Activated T-helper 1 cell treated with Interleukin-2 at 50 U/mL for 16 hours (primary cell): ENCODE measurements around the gene THUMPD3.
A peak's percentile ranks its signal among the peaks of the same experiment; 100 is the strongest.

Experiments used
- DNase-seq: peaks from one replicate; pipeline ENCODE4 v3.0.0-alpha.2; 2020; ENCODE audit warnings: low read depth

Gene THUMPD3

GRCh38 chr3:9352917-9353752 lies 9.7 kb upstream of the THUMPD3 start:
- peak; percentile 22 for DNase-seq

GRCh38 chr3:9361691-9362388 lies 1.0 kb upstream of the THUMPD3 start:
- DNase-seq, result no peak

DNA sequence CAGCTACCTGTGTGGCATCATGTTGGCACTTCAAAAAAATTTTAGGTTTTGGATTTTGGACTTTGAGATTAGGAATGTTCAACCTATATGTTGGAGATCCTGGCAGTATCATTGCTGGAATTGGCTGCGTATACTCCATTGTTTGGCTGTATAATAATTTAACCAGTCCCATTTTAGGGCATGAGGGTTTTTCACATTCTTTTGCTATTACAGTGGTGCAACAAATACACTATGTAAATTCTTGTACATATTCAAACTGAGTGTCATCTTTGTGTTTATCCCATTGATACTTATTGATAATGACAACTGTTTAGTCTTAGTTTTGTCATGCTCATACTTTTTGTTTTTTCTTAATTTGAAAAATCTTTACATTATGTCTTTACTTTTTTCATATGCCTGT lies 6.7 kb downstream of the THUMPD3 start:
- DNase-seq, result no peak

- no peak for DNase-seq
Measured at GRCh38 chr3:9373465-9373864, 10.6 kb downstream of the THUMPD3 start.

- DNase-seq, result no peak
Measured at GRCh38 chr3:9377981-9378380, 15.1 kb downstream of the THUMPD3 start.

DNA sequence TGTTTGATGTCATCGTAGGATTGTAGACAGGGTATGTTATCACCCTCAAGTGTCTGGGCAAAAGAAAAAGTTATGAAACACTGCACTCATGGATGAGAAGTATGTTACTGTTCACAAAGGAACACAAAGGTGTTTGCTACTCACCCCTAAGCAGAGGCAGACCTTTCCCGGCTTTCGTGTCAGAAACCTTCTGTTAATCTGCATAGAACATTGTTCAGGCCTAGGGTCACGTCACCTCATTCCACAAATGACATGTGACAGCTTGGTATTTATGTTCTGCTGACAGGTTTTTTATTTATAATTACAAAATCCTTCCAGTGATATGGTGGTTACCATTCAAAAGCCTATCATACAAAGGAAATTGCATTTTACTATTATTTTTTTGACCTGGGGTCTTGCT lies 16.5 kb downstream of the THUMPD3 start:
- no peak for DNase-seq

DNA sequence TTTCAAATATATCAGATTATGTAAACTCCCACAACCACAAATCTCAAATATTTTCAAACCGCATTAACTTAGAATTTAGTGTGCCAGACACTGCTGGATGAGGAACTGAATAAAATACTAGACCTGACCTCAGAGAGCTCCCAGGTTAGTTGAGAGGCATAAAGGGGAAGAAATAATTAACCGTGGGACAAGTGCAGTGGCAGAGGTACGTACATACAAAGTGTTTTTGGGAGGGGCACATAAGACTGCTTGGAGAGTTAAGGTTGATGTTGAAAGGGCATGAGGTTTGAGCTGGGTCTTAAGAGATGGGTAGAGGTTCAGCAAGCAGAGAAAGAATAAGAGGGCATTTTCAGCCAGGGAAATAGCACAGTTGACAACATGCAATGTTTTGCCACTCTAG lies 17.2 kb downstream of the THUMPD3 start:
- DNase-seq, result no peak

- DNase-seq, result no peak
Measured at GRCh38 chr3:9384141-9384828, 21.4 kb downstream of the THUMPD3 start.

DNA sequence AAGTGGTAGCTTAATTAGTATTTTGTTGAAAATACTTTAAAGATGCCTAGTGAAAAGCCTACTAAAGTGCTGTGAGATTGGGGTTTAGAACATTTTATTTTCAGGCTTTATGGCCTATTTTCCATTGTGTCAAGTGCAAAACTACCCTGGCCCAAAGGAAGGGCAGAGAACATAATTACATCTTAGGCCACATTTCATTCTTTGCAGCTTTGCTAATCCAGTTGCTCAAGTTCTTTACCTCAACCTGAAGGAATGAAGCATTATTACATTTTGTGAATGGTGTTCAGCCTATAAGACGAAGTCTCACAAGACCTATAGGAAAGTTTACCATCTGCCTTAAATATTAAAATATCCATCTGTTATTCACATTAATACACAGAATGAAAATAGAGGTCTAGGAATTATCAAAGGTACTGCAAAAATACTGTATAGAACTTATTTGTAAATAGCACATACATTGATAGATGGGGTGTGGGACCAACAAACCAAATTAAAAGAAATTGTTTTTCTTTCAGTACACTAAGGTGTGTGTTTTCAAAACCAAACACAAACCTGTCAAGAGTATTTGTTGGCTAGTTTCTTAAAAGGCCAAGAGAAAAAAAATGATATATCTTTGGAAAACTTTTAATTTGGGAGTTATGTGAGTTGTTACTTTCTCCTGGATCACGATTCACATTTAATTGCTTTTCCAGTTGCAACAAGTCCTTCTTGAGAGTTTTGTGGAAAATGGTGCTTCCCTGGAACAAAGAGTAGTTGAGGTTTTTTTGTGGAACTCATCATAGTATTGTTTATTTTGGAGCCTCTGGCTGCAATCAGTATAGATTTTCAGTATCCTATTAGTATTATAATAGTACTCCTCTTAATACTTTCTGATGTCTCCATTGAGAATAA lies 22.6 kb downstream of the THUMPD3 start:
- no peak for DNase-seq

GRCh38 chr3:9386078-9386459 lies 23.2 kb downstream of the THUMPD3 start:
- DNase-seq, result no peak

DNA sequence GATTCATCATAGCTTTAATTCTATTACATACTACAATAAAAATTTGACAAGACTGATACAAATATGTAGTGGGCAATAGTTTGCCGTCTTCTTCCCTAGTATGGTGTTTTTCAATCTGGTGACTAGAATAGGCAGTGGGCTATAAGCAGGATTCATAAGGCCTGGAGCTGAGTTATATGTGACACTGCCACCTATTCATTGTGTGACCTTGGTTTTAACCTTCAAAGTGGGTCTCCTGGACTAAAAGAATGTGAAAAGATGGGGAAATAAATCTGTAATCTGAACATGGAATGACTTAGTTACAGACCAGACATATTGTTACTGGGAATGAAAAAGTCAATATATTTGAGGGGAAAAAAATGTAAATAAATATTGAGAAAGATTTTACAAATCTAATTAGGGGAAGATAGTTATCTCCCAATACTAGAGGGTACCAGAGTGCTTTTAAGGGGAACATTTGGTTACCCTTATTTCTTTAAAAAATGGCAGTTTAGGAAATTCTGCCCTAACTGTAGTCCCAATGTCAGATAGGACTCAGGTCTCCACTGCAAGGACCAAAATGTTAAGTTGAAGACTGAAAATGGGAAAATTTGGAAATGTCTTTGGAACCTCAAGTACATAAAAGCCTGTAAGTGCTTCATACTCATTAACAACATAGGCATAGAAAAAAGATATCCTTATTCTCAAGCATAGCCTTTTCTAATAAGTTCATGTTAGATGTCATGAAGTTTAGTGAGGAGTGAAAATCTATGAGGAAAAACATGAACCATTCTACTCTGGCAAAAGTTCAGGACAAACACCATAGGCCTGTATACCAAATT lies 23.9 kb downstream of the THUMPD3 start:
- no peak for DNase-seq

GRCh38 chr3:9387322-9387655 lies 24.4 kb downstream of the THUMPD3 start:
- DNase-seq, result no peak

DNA sequence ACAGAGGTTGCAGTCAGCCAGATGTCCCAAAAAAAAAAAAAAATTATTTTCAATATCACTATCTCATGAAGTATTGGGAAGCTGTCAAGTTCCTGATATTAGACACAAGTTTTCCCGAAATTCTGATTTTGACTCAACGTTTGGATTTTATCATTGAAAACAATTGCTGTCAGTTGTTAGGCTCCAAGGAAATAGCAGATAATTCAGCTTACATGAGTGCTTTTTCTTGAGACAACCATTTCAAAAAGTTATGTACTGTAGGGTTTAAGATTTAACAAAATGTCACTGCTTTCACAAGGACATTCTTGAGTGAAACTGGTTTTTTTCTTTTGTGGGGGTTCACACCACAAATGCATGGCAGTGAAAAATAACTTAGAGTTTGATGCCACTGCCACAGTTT lies 25.3 kb downstream of the THUMPD3 start:
- DNase-seq, result no peak

- no peak for DNase-seq
Measured at GRCh38 chr3:9388562-9389272, 25.9 kb downstream of the THUMPD3 start.

DNA sequence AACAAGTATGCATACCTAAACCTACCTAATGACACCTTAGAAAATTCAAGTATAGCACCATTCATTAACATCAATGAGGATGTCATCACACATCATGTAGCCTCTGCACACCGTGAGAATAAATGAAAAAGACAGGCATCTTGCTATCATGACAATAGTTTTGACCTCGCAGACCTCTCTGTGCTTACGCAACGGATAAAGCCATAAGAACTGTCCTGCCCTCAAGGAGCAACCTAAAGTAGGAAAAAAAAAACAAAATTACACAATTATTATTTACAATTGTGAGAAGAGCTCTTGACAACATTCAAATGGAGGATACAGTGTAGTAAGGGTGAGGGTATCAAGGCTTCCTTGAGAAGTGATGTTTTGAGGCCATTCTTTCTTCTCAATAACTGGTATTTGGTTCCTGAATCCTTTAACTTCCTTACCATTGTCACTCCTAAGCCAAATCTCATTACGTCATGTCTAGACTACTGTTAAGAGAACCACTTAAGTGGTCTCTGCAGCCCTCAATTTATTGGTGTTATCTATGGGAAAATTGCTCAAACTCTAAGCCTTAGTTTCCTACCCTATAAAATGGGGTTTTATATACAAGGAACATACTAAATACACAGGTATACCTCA lies 27.5 kb downstream of the THUMPD3 start:
- DNase-seq, result no peak

DNA sequence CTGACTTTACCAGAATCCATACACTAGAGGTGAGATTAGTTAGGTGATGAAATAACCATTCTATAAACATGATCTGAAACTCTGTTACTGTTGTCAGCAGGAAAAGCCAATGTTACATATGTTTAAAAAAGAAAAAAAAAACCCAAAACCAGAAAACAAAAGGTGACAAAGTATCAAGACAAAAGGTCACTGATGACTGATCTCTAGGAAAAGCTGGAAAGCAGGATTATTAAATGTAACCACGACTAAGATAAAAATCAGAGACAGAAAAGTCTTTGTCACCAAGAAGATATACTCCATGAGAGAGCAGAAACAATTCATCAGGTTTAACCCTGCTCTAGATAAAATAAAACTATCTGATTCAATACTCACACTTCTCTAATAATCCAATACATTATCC lies 29.2 kb downstream of the THUMPD3 start:
- DNase-seq, result no peak

- no peak for DNase-seq
Measured at GRCh38 chr3:9395570-9396300, 32.9 kb downstream of the THUMPD3 start.

DNA sequence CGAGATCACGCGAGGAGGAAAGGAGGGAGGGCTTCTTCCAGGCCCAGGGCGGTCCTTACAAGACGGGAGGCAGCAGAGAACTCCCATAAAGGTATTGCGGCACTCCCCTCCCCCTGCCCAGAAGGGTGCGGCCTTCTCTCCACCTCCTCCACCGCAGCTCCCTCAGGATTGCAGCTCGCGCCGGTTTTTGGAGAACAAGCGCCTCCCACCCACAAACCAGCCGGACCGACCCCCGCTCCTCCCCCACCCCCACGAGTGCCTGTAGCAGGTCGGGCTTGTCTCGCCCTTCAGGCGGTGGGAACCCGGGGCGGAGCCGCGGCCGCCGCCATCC lies 33.4 kb downstream of the THUMPD3 start:
- no peak for DNase-seq

- peak; percentile 99 for DNase-seq
Measured at GRCh38 chr3:9396632-9397331, 33.9 kb downstream of the THUMPD3 start.
